HCT116 (cell line): ENCODE results near the gene KIAA0825.

Experiments
- EZH2phosphoT487 ChIP-seq: fragments of 200-600 bp; IDR thresholded peaks from 2 replicates; pipeline ENCODE4 v1.6.1; 2018; ENCODE audit warnings: antibody characterized with exemption, borderline replicate concordance
- JUND ChIP-seq: IDR thresholded peaks from 2 replicates; pipeline ENCODE4 v1.6.1; 2012
- POLR2A ChIP-seq: IDR thresholded peaks from 2 replicates; pipeline ENCODE4 v1.7.0; 2011; ENCODE audit warnings: borderline replicate concordance; ENCODE audit not compliant: insufficient read depth, insufficient read length; ENCODE audit errors: extremely low read depth
- SIN3A ChIP-seq: IDR thresholded peaks from 2 replicates; pipeline ENCODE4 v1.6.1; 2012; ENCODE audit warnings: low read depth
- TF ChIP-seq, protein P1 (sequence below): IDR thresholded peaks from 2 replicates; pipeline ENCODE4 v1.6.1; 2012; ENCODE audit warnings: low read depth

DNA sequence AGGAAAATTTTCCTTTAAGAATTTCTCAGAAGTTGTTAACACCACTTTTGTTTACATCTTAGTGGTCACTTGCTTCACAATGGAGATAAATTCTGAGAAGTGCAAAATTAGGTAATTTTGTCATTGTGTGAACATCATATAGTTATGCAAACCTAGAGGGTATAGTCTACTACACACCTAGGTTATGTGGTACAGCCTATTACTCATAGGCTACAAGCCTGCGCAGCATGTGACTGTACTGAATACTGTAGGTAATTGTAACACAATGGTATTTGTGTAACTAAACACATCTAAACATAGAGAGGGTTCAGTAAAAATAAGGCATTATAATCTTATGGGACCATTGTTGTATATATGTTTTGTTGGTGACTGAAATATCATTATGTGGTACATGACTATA is 488.3 kb downstream of the KIAA0825 start:
- no peak for TF ChIP-seq JUND
- no peak for TF ChIP-seq POLR2A
- no peak for TF ChIP-seq SIN3A
- TF ChIP-seq, protein P1, sequence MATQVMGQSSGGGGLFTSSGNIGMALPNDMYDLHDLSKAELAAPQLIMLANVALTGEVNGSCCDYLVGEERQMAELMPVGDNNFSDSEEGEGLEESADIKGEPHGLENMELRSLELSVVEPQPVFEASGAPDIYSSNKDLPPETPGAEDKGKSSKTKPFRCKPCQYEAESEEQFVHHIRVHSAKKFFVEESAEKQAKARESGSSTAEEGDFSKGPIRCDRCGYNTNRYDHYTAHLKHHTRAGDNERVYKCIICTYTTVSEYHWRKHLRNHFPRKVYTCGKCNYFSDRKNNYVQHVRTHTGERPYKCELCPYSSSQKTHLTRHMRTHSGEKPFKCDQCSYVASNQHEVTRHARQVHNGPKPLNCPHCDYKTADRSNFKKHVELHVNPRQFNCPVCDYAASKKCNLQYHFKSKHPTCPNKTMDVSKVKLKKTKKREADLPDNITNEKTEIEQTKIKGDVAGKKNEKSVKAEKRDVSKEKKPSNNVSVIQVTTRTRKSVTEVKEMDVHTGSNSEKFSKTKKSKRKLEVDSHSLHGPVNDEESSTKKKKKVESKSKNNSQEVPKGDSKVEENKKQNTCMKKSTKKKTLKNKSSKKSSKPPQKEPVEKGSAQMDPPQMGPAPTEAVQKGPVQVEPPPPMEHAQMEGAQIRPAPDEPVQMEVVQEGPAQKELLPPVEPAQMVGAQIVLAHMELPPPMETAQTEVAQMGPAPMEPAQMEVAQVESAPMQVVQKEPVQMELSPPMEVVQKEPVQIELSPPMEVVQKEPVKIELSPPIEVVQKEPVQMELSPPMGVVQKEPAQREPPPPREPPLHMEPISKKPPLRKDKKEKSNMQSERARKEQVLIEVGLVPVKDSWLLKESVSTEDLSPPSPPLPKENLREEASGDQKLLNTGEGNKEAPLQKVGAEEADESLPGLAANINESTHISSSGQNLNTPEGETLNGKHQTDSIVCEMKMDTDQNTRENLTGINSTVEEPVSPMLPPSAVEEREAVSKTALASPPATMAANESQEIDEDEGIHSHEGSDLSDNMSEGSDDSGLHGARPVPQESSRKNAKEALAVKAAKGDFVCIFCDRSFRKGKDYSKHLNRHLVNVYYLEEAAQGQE, result no peak
- no peak for TF ChIP-seq EZH2phosphoT487
